Measurements from ENCODE around the gene SELE.

- TF ChIP-seq, protein P1, sequence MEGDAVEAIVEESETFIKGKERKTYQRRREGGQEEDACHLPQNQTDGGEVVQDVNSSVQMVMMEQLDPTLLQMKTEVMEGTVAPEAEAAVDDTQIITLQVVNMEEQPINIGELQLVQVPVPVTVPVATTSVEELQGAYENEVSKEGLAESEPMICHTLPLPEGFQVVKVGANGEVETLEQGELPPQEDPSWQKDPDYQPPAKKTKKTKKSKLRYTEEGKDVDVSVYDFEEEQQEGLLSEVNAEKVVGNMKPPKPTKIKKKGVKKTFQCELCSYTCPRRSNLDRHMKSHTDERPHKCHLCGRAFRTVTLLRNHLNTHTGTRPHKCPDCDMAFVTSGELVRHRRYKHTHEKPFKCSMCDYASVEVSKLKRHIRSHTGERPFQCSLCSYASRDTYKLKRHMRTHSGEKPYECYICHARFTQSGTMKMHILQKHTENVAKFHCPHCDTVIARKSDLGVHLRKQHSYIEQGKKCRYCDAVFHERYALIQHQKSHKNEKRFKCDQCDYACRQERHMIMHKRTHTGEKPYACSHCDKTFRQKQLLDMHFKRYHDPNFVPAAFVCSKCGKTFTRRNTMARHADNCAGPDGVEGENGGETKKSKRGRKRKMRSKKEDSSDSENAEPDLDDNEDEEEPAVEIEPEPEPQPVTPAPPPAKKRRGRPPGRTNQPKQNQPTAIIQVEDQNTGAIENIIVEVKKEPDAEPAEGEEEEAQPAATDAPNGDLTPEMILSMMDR (conservative IDR thresholded peaks at IDR 0.05 in 1 of 2, IDR thresholded peaks at IDR 0.05 in 1 of 2; ENCODE audit: extremely low read depth in 1 of 2, insufficient read depth in 1 of 2, low read depth in 1 of 2, low read length in 2 of 2): no peak
- TF ChIP-seq EZH2 (IDR thresholded peaks at IDR 0.05; ENCODE audit: borderline replicate concordance, low read length): no peak
These were observed 52.7 kb downstream of the SELE start for GRCh38 chr1:169681140-169681539.
